Activated CD8-positive, alpha-beta T cell treated with anti-CD3 and anti-CD28 coated beads, Interleukin-2, amount 10 ng/mL, durations not matched to agents 7 days and 5 days (primary cell): ENCODE data around the gene CXCR5. TPM values are rescaled to one million over a fixed set of nuclear protein-coding genes. Genes with fewer than 3 reads are reported as not detected.

Experiments used
- ATAC-seq: fragments of 150-1000 bp; cut with Tn5 transposase; one replicate; pipeline ENCODE4 v1.10.0; 2021; ENCODE audit warnings: moderate library complexity
- CTCF ChIA-PET: fragments of 350-600 bp; sonication (Branson Sonifier 250); formaldehyde crosslinking; loops from one replicate; lab custom pipeline; 2021; ENCODE audit warnings: antibody characterized with exemption; lab: Charles Lee
- POLR2A ChIA-PET: fragments of 350-600 bp; sonication (Branson Sonifier 250); formaldehyde crosslinking; loops from one replicate; lab custom pipeline; 2021; ENCODE audit warnings: antibody characterized with exemption; lab: Charles Lee
- DNase-seq: peaks from one replicate; pipeline ENCODE4 v3.0.0-alpha.2; 2020
- H3K27ac Mint-ChIP-seq: one replicate; pipeline ENCODE4 v1.8.0; 2021; ENCODE audit warnings: mild to moderate bottlenecking, mixed read lengths
- H3K27me3 Mint-ChIP-seq: one replicate; pipeline ENCODE4 v1.8.0; 2021; ENCODE audit warnings: low read depth, mixed read lengths
- H3K36me3 Mint-ChIP-seq: one replicate; pipeline ENCODE4 v1.8.0; 2021; ENCODE audit warnings: low read depth, mixed read lengths
- H3K4me1 Mint-ChIP-seq: one replicate; pipeline ENCODE4 v1.8.0; 2021; ENCODE audit warnings: low read depth, mixed read lengths
- H3K4me3 Mint-ChIP-seq: one replicate; pipeline ENCODE4 v1.8.0; 2021; ENCODE audit warnings: mild to moderate bottlenecking, mixed read lengths
- H3K9me3 Mint-ChIP-seq: one replicate; pipeline ENCODE4 v1.8.0; 2022; ENCODE audit warnings: mixed read lengths; ENCODE audit not compliant: insufficient read depth
- total RNA-seq, 2 experiments: library from RNA; stranded (reverse); gene quantifications; one replicate each; pipeline ENCODE4 v1.2.3, GENCODE V29; 2021

The CXCR5 gene
- total RNA-seq, 2 experiments from 2014 or later, result 0.08 to 0.18 TPM

- no peaks in the 10 kb centered on the region for H3K27me3 Mint-ChIP-seq
- ATAC-seq, result no peak
- CTCF ChIA-PET, result interaction anchor here (0.9 to 1.4 kb wide), 2 partner anchors 9 to 25 kb away, joined by 3 read pairs; no protein-coding TSS in a partner anchor
- H3K9me3 Mint-ChIP-seq, result no peaks in the 10 kb centered on the region
- H3K4me1 Mint-ChIP-seq, result peaks cover 92% of the 10 kb centered on the region
- POLR2A ChIA-PET, result interaction anchor here (0.6 to 6.4 kb wide), 7 partner anchors 9 to 125 kb away, joined by 3 to 104 read pairs (median 4); partner anchors contain the start of genes BCL9L and DDX6
- peak overlapping the region; percentile 56 for H3K4me3 Mint-ChIP-seq
- peaks cover 37% of the 10 kb centered on the region for H3K36me3 Mint-ChIP-seq
- peak overlapping the region; percentile 96 for H3K27ac Mint-ChIP-seq
- DNase-seq, result no peak
Observed at GRCh38 chr11:118915396-118915795, 31.7 kb downstream of the CXCR5 start.

GRCh38 chr11:118915941-118916841 is 32.5 kb downstream of the CXCR5 start:
- no peaks in the 10 kb centered on the region for H3K9me3 Mint-ChIP-seq
- H3K36me3 Mint-ChIP-seq, result peaks cover 42% of the 10 kb centered on the region
- DNase-seq (no peak), ATAC-seq (no peak)
- H3K4me1 Mint-ChIP-seq, result peaks cover 95% of the 10 kb centered on the region
- H3K27ac Mint-ChIP-seq, result peak overlapping the region; percentile 96
- no peaks in the 10 kb centered on the region for H3K27me3 Mint-ChIP-seq
- ChIA-PET POLR2A (interaction anchor here (0.6 to 6.4 kb wide), 5 partner anchors 8 to 115 kb away, joined by 3 to 104 read pairs (median 4); partner anchors contain the start of gene BCL9L), CTCF (no interaction called here)
- peak overlapping the region; percentile 5 for H3K4me3 Mint-ChIP-seq

GRCh38 chr11:118916842-118917388 is 33.2 kb downstream of the CXCR5 start:
- ChIA-PET POLR2A (interaction anchor here (2.8 to 6.4 kb wide), 2 partner anchors 7 to 12 kb away, joined by 12 to 104 read pairs; partner anchors contain the start of gene BCL9L), CTCF (no interaction called here)
- Mint-ChIP-seq H3K27me3 (no peaks in the 10 kb centered on the region), H3K9me3 (no peaks in the 10 kb centered on the region), H3K4me1 (peaks cover 95% of the 10 kb centered on the region), H3K27ac (peak overlapping the region; percentile 96), H3K36me3 (peaks cover 42% of the 10 kb centered on the region), H3K4me3 (peak overlapping the region; percentile 80)
- DNase-seq (no peak), ATAC-seq (no peak)

- Mint-ChIP-seq H3K4me3 (peak overlapping the region; percentile 80), H3K27ac (peak overlapping the region; percentile 96), H3K36me3 (peaks cover 40% of the 10 kb centered on the region), H3K9me3 (no peaks in the 10 kb centered on the region), H3K27me3 (no peaks in the 10 kb centered on the region), H3K4me1 (peaks cover 88% of the 10 kb centered on the region)
- POLR2A ChIA-PET, result interaction anchor here (2.8 to 6.4 kb wide), 2 partner anchors 7 to 11 kb away, joined by 12 to 104 read pairs; partner anchors contain the start of gene BCL9L
- ATAC-seq (peak; percentile 17), DNase-seq (peak; percentile 70)
- CTCF ChIA-PET, result no interaction called here
Observed at GRCh38 chr11:118917481-118918127, 33.9 kb downstream of the CXCR5 start.

GRCh38 chr11:118918128-118918685 is 34.5 kb downstream of the CXCR5 start:
- POLR2A ChIA-PET, result interaction anchor here (6.4 kb wide), 1 partner anchor 6 kb away, joined by 104 read pairs; the partner anchor contains the start of gene BCL9L
- peaks cover 86% of the 10 kb centered on the region for H3K4me1 Mint-ChIP-seq
- CTCF ChIA-PET, result no interaction called here
- peak overlapping the region; percentile 96 for H3K27ac Mint-ChIP-seq
- DNase-seq (peak; percentile 68), ATAC-seq (peak; percentile 22)
- H3K9me3 Mint-ChIP-seq, result no peaks in the 10 kb centered on the region
- H3K36me3 Mint-ChIP-seq, result peaks cover 43% of the 10 kb centered on the region
- H3K4me3 Mint-ChIP-seq, result peak overlapping the region; percentile 80
- no peaks in the 10 kb centered on the region for H3K27me3 Mint-ChIP-seq

- peaks cover 49% of the 10 kb centered on the region for H3K36me3 Mint-ChIP-seq
- H3K4me1 Mint-ChIP-seq, result peaks cover 87% of the 10 kb centered on the region
- DNase-seq (peak; percentile 55), ATAC-seq (no peak)
- H3K27me3 Mint-ChIP-seq, result no peaks in the 10 kb centered on the region
- POLR2A ChIA-PET, result interaction anchor here (0.5 kb wide), 1 partner anchor 130 kb away, joined by 3 read pairs; no protein-coding TSS in a partner anchor
- CTCF ChIA-PET, result no interaction called here
- H3K4me3 Mint-ChIP-seq, result peak overlapping the region; percentile 97
- peak overlapping the region; percentile 96 for H3K27ac Mint-ChIP-seq
- H3K9me3 Mint-ChIP-seq, result no peaks in the 10 kb centered on the region
Observed at GRCh38 chr11:118918686-118919280, 35.1 kb downstream of the CXCR5 start.

- Mint-ChIP-seq H3K4me1 (peaks cover 65% of the 10 kb centered on the region), H3K36me3 (peaks cover 48% of the 10 kb centered on the region), H3K27ac (peak overlapping the region; percentile 71), H3K4me3 (peak overlapping the region; percentile 97), H3K27me3 (no peaks in the 10 kb centered on the region), H3K9me3 (no peaks in the 10 kb centered on the region)
- DNase-seq (no peak), ATAC-seq (no peak)
- ChIA-PET CTCF (interaction anchor here (2.1 kb wide), 1 partner anchor 130 kb away, joined by 14 read pairs; the partner anchor contains the start of gene DDX6), POLR2A (interaction anchor here (1.1 to 6.1 kb wide), 2 partner anchors 6 to 13 kb away, joined by 3 to 104 read pairs; no protein-coding TSS in a partner anchor)
Observed at GRCh38 chr11:118921121-118921928, 37.6 kb downstream of the CXCR5 start.

GRCh38 chr11:118921929-118922744 is 38.4 kb downstream of the CXCR5 start:
- Mint-ChIP-seq H3K4me1 (peaks cover 65% of the 10 kb centered on the region), H3K4me3 (peak overlapping the region; percentile 97), H3K27ac (peak overlapping the region; percentile 52), H3K9me3 (no peaks in the 10 kb centered on the region), H3K27me3 (no peaks in the 10 kb centered on the region), H3K36me3 (peaks cover 41% of the 10 kb centered on the region)
- DNase-seq (no peak), ATAC-seq (no peak)
- CTCF ChIA-PET, result interaction anchor here (0.8 to 2.1 kb wide), 2 partner anchors 131 to 231 kb away, joined by 3 to 14 read pairs; partner anchors contain the start of gene DDX6
- POLR2A ChIA-PET, result interaction anchor here (0.6 to 6.1 kb wide), 5 partner anchors 7 to 225 kb away, joined by 3 to 104 read pairs (median 12); partner anchors contain the start of gene DDX6

GRCh38 chr11:118922745-118923627 is 39.3 kb downstream of the CXCR5 start:
- DNase-seq (no peak), ATAC-seq (no peak)
- Mint-ChIP-seq H3K27me3 (no peaks in the 10 kb centered on the region), H3K4me1 (peaks cover 65% of the 10 kb centered on the region), H3K4me3 (peak overlapping the region; percentile 97), H3K9me3 (no peaks in the 10 kb centered on the region), H3K36me3 (peaks cover 32% of the 10 kb centered on the region), H3K27ac (peak overlapping the region; percentile 84)
- ChIA-PET POLR2A (interaction anchor here (0.6 to 6.1 kb wide), 7 partner anchors 8 to 226 kb away, joined by 3 to 104 read pairs (median 3); partner anchors contain the start of gene DDX6), CTCF (interaction anchor here (0.8 to 2.1 kb wide), 2 partner anchors 132 to 232 kb away, joined by 3 to 14 read pairs; partner anchors contain the start of gene DDX6)
